Spleen (tissue), 11 donors: ENCODE measurements around the gene PDE1A. TPM values are rescaled to one million over a fixed set of nuclear protein-coding genes. Genes with fewer than 3 reads are reported as not detected.

Experiments
- DNase-seq: peaks from one replicate; pipeline ENCODE4 v3.0.0-alpha.2; 2020
- H3K27ac ChIP-seq, 8 donors: fragments of 200-600 bp; sonication (generic) in 7 of 8; 1 replicate in 4 of 8; 2 replicates in 4 of 8; pipeline versions ENCODE4 v1.5.0 to v1.8.0; 2016 to 2021; ENCODE audit warnings: inconsistent platforms in 4 of 8, mild to moderate bottlenecking in 4 of 8, moderate library complexity in 1 of 8
- H3K27me3 ChIP-seq, 7 donors: fragments of 200-600 bp; sonication (generic) in 6 of 7; replicated peaks in 1 of 7; 1 replicate in 4 of 7; 2 replicates in 3 of 7; pipeline versions ENCODE4 v1.5.0 to v1.8.0; 2016 to 2021; ENCODE audit warnings: inconsistent platforms in 3 of 7, mild to moderate bottlenecking in 1 of 7
- H3K36me3 ChIP-seq, 6 donors: fragments of 200-600 bp; sonication (generic) in 5 of 6; 1 replicate in 4 of 6; 2 replicates in 2 of 6; pipeline versions ENCODE4 v1.5.0 to v1.8.0; 2016 to 2021; ENCODE audit warnings: inconsistent platforms in 2 of 6
- H3K4me1 ChIP-seq, 6 donors: fragments of 200-600 bp; sonication (generic) in 5 of 6; 1 replicate in 3 of 6; 2 replicates in 3 of 6; pipeline versions ENCODE4 v1.5.0 to v1.8.0; 2016 to 2021; ENCODE audit warnings: inconsistent platforms in 3 of 6
- H3K4me3 ChIP-seq, 8 donors: fragments of 200-600 bp; sonication (generic) in 7 of 8; 1 replicate in 4 of 8; 2 replicates in 4 of 8; pipeline versions ENCODE4 v1.5.0 to v1.8.0; 2016 to 2021; ENCODE audit warnings: inconsistent platforms in 4 of 8, mild to moderate bottlenecking in 4 of 8, moderate library complexity in 2 of 8
- H3K9me3 ChIP-seq, 8 donors: fragments of 200-600 bp; sonication (generic) in 7 of 8; 1 replicate in 4 of 8; 2 replicates in 4 of 8; pipeline versions ENCODE4 v1.5.0 to v1.8.0; 2016 to 2021; ENCODE audit warnings: inconsistent platforms in 4 of 8
- POLR2A ChIP-seq, 3 donors: fragments of 450-650 bp; IDR thresholded peaks; one replicate each; pipeline ENCODE4 v1.5.1; 2017; ENCODE audit warnings: antibody characterized with exemption in 3 of 3, mild to moderate bottlenecking in 1 of 3
- POLR2AphosphoS5 ChIP-seq, 3 donors: sonication (generic); formaldehyde crosslinking; IDR thresholded peaks; one replicate each; pipeline ENCODE4 v1.5.1; 2017; ENCODE audit warnings: antibody characterized with exemption in 3 of 3
- WGBS, 5 donors: extraction: QIAGEN DNeasy Blood & Tissue Kit in 3 of 5; methylation state at CpG; one replicate each; pipeline versions ENCODE4 v1.1.5 to v1.1.7; 2013 to 2018; 5-methylcytosine and 5-hydroxymethylcytosine counted together
- intact Hi-C: fragments of 100-400 bp; cut with DNase I; formaldehyde crosslinking; loops from one replicate; pipeline ENCODE4 v1.15.0; 2023; ENCODE audit warnings: low total_unique reads
- polyA plus RNA-seq, 3 donors: library from polyadenylated mRNA; stranded (reverse); fragments of 200-250 nt; gene quantifications; one replicate each; pipeline ENCODE4 v1.2.1, GENCODE V29; 2013
- total RNA-seq, 7 donors: library from RNA; depleted of rRNA in 3 of 7; stranded (reverse); fragments of >200 nt in 3 of 7; fragmentation: NEBNext Ultra II Directional in 4 of 7; extraction: Animal tissue kit (Norgen Biotek cat#: 25700) in 4 of 7; gene quantifications; one replicate each; pipeline versions ENCODE4 v1.1.0 to v1.2.1, GENCODE V29; 2016 to 2021
- TF ChIP-seq, protein P1 (sequence below), 11 experiments: fragments of 200-600 bp in 7 of 11; fragments of 450-650 bp in 4 of 11; sonication (generic) in 4 of 11; IDR thresholded peaks in 8 of 11; conservative IDR thresholded peaks in 3 of 11; 1 replicate in 7 of 11; 2 replicates in 4 of 11; pipeline versions ENCODE4 v1.4.0 to v1.8.0; 2016 to 2021; ENCODE audit warnings: antibody characterized with exemption in 11 of 11, inconsistent platforms in 4 of 11, mild to moderate bottlenecking in 1 of 11
- donor health status: healthy with polysubstance abuse.
- donor health status: DM: no; HTN: no; CAD: no; lungs with moderate emphysema.
- donor health status: DM: no; HTN: no; CAD: no.
- donor health status: Bipolar disorder and iron deficiency.
- donor health status: healthy.
- donor health status: DM: no; HTN: no; CAD: no.
- donor health status: DM: yes; HTN: yes; CAD: no.

PDE1A gene
- total and polyA plus RNA-seq, 10 donors, result 1.5 to 7.8 (median 2.8) TPM

DNA sequence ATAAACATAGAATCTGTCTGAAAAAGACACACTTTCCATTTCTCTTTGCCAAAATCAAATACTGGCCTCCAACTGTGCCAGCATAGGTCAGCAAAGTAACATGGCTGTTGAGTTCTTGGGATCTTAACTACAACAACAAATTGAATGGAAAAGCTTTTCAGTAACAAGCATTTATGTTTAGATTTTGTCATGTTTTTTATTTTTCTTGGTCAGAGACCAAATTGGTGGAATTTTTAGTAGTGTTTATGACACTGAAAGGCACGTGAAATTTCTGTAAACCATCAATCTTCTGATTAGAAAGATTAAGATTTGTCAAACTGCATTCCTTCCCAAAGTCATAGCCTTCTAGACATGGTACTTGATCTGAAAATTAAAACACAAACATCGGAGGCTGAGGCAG, 77.6 kb downstream of the PDE1A start:
- intact Hi-C loops, result no loop called here
- H3K9me3 ChIP-seq, result no peaks in the 10 kb centered on the region
- WGBS, 5 donors, result 70 to 78% (median 73%) methylated on average over 2 of the region's 2 CpGs
- no peak overlapping the region for H3K27ac ChIP-seq
- H3K4me3 ChIP-seq, result no peak overlapping the region
- TF ChIP-seq, protein P1, sequence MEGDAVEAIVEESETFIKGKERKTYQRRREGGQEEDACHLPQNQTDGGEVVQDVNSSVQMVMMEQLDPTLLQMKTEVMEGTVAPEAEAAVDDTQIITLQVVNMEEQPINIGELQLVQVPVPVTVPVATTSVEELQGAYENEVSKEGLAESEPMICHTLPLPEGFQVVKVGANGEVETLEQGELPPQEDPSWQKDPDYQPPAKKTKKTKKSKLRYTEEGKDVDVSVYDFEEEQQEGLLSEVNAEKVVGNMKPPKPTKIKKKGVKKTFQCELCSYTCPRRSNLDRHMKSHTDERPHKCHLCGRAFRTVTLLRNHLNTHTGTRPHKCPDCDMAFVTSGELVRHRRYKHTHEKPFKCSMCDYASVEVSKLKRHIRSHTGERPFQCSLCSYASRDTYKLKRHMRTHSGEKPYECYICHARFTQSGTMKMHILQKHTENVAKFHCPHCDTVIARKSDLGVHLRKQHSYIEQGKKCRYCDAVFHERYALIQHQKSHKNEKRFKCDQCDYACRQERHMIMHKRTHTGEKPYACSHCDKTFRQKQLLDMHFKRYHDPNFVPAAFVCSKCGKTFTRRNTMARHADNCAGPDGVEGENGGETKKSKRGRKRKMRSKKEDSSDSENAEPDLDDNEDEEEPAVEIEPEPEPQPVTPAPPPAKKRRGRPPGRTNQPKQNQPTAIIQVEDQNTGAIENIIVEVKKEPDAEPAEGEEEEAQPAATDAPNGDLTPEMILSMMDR (IDR thresholded peaks at IDR 0.05 in 8 of 11, conservative IDR thresholded peaks at IDR 0.05 in 3 of 11), result no peak
- no peak for TF ChIP-seq POLR2AphosphoS5 (IDR thresholded peaks at IDR 0.05)
- TF ChIP-seq POLR2A (IDR thresholded peaks at IDR 0.05), result no peak
- no peak for DNase-seq
- no peaks in the 10 kb centered on the region for H3K36me3 ChIP-seq
- no peaks in the 10 kb centered on the region for H3K27me3 ChIP-seq
- no peaks in the 10 kb centered on the region for H3K4me1 ChIP-seq

DNA sequence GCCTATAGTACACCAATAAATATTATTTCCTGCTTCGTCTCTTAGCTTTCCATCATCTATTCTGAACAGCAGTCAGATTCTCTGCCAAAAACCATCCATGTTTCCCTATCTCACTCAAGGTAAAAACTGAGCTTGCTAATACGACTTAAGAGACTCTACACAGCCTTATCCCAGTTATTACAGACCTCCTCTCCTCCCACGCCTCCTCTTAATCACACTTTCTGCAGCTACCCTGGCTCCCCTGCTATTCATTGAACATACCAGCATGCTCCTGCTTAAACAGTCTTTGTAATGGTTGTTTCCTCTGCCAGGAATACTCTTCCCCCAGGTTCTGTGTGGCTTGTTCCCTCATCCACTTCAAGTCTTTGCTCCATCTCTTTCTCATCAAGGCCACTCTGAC, 81.5 kb downstream of the PDE1A start:
- no peaks in the 10 kb centered on the region for H3K27me3 ChIP-seq
- intact Hi-C loops, result no loop called here
- no peak overlapping the region for H3K4me3 ChIP-seq
- H3K9me3 ChIP-seq, result no peaks in the 10 kb centered on the region
- no peaks in the 10 kb centered on the region for H3K36me3 ChIP-seq
- no peak overlapping the region for H3K27ac ChIP-seq
- TF ChIP-seq POLR2A (IDR thresholded peaks at IDR 0.05), result no peak
- no peak for TF ChIP-seq POLR2AphosphoS5 (IDR thresholded peaks at IDR 0.05)
- 79 to 88% (median 82%) methylated on average over 3 of the region's 3 CpGs for WGBS, 5 donors
- H3K4me1 ChIP-seq, result no peaks in the 10 kb centered on the region
- no peak for DNase-seq

- 75 to 88% (median 86%) methylated on average over 5 of the region's 5 CpGs for WGBS, 5 donors
- Histone ChIP-seq H3K36me3 (no peaks in the 10 kb centered on the region), H3K27ac (no peak overlapping the region)
These were observed 96.2 kb downstream of the PDE1A start for GRCh38 chr2:182330451-182331305.

DNA sequence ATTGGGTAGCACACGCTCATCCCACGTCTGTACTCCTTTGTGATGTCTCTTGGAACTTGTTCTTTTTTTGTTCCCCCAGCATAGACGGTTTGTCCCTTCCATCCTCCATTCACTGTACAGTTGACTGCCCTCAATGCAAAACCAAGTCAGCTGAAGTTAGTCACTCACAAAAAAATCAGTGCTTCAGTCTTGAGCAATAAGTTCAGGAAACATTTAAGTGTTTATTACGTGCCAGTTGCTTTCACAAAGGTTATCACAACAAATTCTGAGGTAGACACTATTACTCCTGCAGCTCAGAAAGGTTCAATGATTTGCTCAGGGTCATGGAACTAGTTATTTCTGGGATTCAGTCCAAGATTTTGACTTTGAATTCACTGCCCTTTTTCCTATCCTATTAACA, 102.2 kb downstream of the PDE1A start:
- Histone ChIP-seq H3K9me3 (peaks cover 0 to 7% (median 0%) of the 10 kb centered on the region in 8 donors), H3K4me1 (no peaks in the 10 kb centered on the region), H3K4me3 (no peak overlapping the region), H3K27ac (no peak overlapping the region), H3K36me3 (no peaks in the 10 kb centered on the region), H3K27me3 (no peaks in the 10 kb centered on the region)
- 62 to 85% (median 67%) methylated on average over 4 of the region's 4 CpGs for WGBS, 5 donors
- intact Hi-C loops, result no loop called here
- DNase-seq, result no peak
- TF ChIP-seq POLR2AphosphoS5 (IDR thresholded peaks at IDR 0.05) (no peak), POLR2A (IDR thresholded peaks at IDR 0.05) (no peak)
- TF ChIP-seq, protein P1 (IDR thresholded peaks at IDR 0.05 in 8 of 11, conservative IDR thresholded peaks at IDR 0.05 in 3 of 11), result no peak

More at GRCh38 chr2:182330451-182331305, 96.2 kb downstream of the PDE1A start:
- TF ChIP-seq POLR2AphosphoS5 (IDR thresholded peaks at IDR 0.05) (no peak), POLR2A (IDR thresholded peaks at IDR 0.05) (no peak)
- TF ChIP-seq, protein P1 (IDR thresholded peaks at IDR 0.05 in 8 of 11, conservative IDR thresholded peaks at IDR 0.05 in 3 of 11), result no peak
- DNase-seq, result no peak
- Histone ChIP-seq H3K9me3 (peaks cover 0 to 21% (median 12%) of the 10 kb centered on the region in 8 donors), H3K4me1 (no peaks in the 10 kb centered on the region), H3K4me3 (no peak overlapping the region), H3K27me3 (no peaks in the 10 kb centered on the region)
- intact Hi-C loops, result no loop called here
